K562 treated with DMSO at 1 percent for 48 hours (cell line): ENCODE data around the gene PXMP2. TPM values are rescaled to one million over a fixed set of nuclear protein-coding genes. Genes with fewer than 3 reads are reported as not detected.

Experiments
- total RNA-seq: library from RNA; unstranded; fragments of 300-600 nt; gene quantifications from 2 replicates; pipeline ENCODE4 v1.2.3, GENCODE V29; 2022; ENCODE audit warnings: low replicate concordance; ENCODE audit errors: extremely low read depth

The PXMP2 gene
- not detected in 2 replicates for total RNA-seq

GRCh38 chr12:132687211-132688164 is at the start of gene PXMP2, which contains the start of gene POLE:
PXMP2 (plus strand) TSS chr12:132687587; CDS start chr12:132687671, 84 bp downstream.
POLE (minus strand) TSS chr12:132687342; CDS start chr12:132687315, 27 bp downstream.

GRCh38 chr12:132710405-132711079 is 23.2 kb downstream of the PXMP2 start, which contains the start of gene PGAM5:
PGAM5 (plus strand) TSS chr12:132710842; CDS start chr12:132710877, 35 bp downstream.

Other genes with a start within 250 kb of the PXMP2 start
- not detected in 2 replicates for gene FBRSL1, start 197.4 kb upstream of the PXMP2 start, total RNA-seq
- gene LRCOL1, start 77.0 kb upstream of the PXMP2 start, total RNA-seq = not detected in 2 replicates
- not detected in 2 replicates for gene P2RX2, start 68.8 kb upstream of the PXMP2 start, total RNA-seq
- gene POLE, start 245 bp upstream of the PXMP2 start, total RNA-seq = 283 TPM in 1 of 2 replicates, not detected in the other
- gene PGAM5, start 23.3 kb downstream of the PXMP2 start, total RNA-seq = not detected in 2 replicates
- not detected in 2 replicates for gene ANKLE2, start 74.2 kb downstream of the PXMP2 start, total RNA-seq
- gene GOLGA3, start 141.3 kb downstream of the PXMP2 start, total RNA-seq = not detected in 2 replicates
- not detected in 2 replicates for gene CHFR, start 200.0 kb downstream of the PXMP2 start, total RNA-seq